HEK293 (cell line): Measurements from ENCODE around the gene B3GNT4.

Source experiments
- CTCF ChIA-PET: fragments of 350-600 bp; formaldehyde crosslinking; extraction: SDS; loops from one replicate; lab custom pipeline; 2021; ENCODE audit warnings: antibody characterized with exemption; lab: Yijun Ruan, JAX
- POLR2A ChIA-PET: fragments of 300-600 bp; formaldehyde crosslinking; extraction: SDS; loops from one replicate; lab custom pipeline; 2020; ENCODE audit warnings: antibody characterized with exemption, inconsistent platforms; lab: Yijun Ruan, JAX
- H3K27ac ChIP-seq: fragments of 200-500 bp; sonication (Bioruptor generic); 2 replicates; pipeline ENCODE4 v1.5.1; 2014; ENCODE audit warnings: low read depth, low read length, control low read depth, inconsistent platforms; ENCODE audit errors: extremely low read depth
- H3K36me3 ChIP-seq, 2 experiments: fragments of 200-500 bp in 1 of 2; sonication (Bioruptor generic) in 1 of 2; 1 replicate in 1 of 2; 2 replicates in 1 of 2; pipeline ENCODE4 v1.5.1; 2014 to 2017; ENCODE audit warnings: inconsistent platforms in 2 of 2, low read length in 2 of 2; ENCODE audit not compliant: control insufficient read depth in 2 of 2, insufficient read depth in 1 of 2
- H3K4me1 ChIP-seq: fragments of 200-500 bp; sonication (Bioruptor generic); 2 replicates; pipeline ENCODE4 v1.5.1; 2014; ENCODE audit warnings: mild to moderate bottlenecking, low read length, inconsistent platforms; ENCODE audit not compliant: control insufficient read depth, insufficient read depth
- H3K4me3 ChIP-seq: 2 replicates; pipeline ENCODE4 v1.5.1; 2011; ENCODE audit warnings: low read depth, mild to moderate bottlenecking, control low read depth, low read length, moderate library complexity
- H3K9me3 ChIP-seq: fragments of 200-500 bp; sonication (Bioruptor generic); 2 replicates; pipeline ENCODE4 v1.5.1; 2014; ENCODE audit warnings: low read depth, low read length, inconsistent platforms; ENCODE audit not compliant: control insufficient read depth, insufficient read depth
- ATF2 ChIP-seq: fragments of 450-650 bp; formaldehyde crosslinking; IDR thresholded peaks from 2 replicates; pipeline ENCODE4 v1.5.1; 2016; ENCODE audit warnings: missing biosample characterization, missing genetic modification characterization, low read depth
- EGR2 ChIP-seq: fragments of 450-650 bp; formaldehyde crosslinking; IDR thresholded peaks from 2 replicates; pipeline ENCODE4 v1.5.1; 2016; ENCODE audit warnings: low read depth, missing biosample characterization, missing genetic modification characterization
- KLF1 ChIP-seq: fragments of 450-650 bp; formaldehyde crosslinking; IDR thresholded peaks from 2 replicates; pipeline ENCODE4 v1.5.1; 2016; ENCODE audit warnings: missing biosample characterization, missing genetic modification characterization
- MZF1 ChIP-seq: fragments of 450-650 bp; formaldehyde crosslinking; IDR thresholded peaks from 2 replicates; pipeline ENCODE4 v1.5.1; 2017; ENCODE audit warnings: missing biosample characterization, missing genetic modification characterization, borderline replicate concordance
- OSR2 ChIP-seq: fragments of 450-650 bp; formaldehyde crosslinking; IDR thresholded peaks from 2 replicates; pipeline ENCODE4 v1.5.1; 2016; ENCODE audit warnings: missing biosample characterization, missing genetic modification characterization
- PBX3 ChIP-seq: sonication (generic); formaldehyde crosslinking; IDR thresholded peaks from 2 replicates; pipeline ENCODE4 v1.8.1; 2022; ENCODE audit warnings: mild to moderate bottlenecking, moderate library complexity, missing genetic modification reagents
- SETDB1 ChIP-seq: IDR thresholded peaks from one replicate; pipeline ENCODE4 v1.6.1; 2017; ENCODE audit warnings: mild to moderate bottlenecking, low read length, moderate library complexity, mixed read lengths; ENCODE audit not compliant: insufficient read length
- SP7 ChIP-seq: fragments of 450-650 bp; formaldehyde crosslinking; IDR thresholded peaks from 2 replicates; pipeline ENCODE4 v1.5.1; 2016; ENCODE audit warnings: missing biosample characterization, missing genetic modification characterization
- TRIM28 ChIP-seq: IDR thresholded peaks from 2 replicates; pipeline ENCODE4 v1.6.1; 2011; ENCODE audit warnings: low read length, control low read depth, borderline replicate concordance
- YY2 ChIP-seq: fragments of 450-650 bp; formaldehyde crosslinking; IDR thresholded peaks from 2 replicates; pipeline ENCODE4 v1.5.1; 2016; ENCODE audit warnings: missing biosample characterization, missing genetic modification characterization
- ZBTB8A ChIP-seq: fragments of 450-650 bp; formaldehyde crosslinking; IDR thresholded peaks from 2 replicates; pipeline ENCODE4 v1.5.1; 2016; ENCODE audit warnings: missing biosample characterization, missing genetic modification characterization
- ZNF10 ChIP-seq: fragments of 450-650 bp; formaldehyde crosslinking; IDR thresholded peaks from 2 replicates; pipeline ENCODE4 v1.5.1; 2017; ENCODE audit warnings: missing biosample characterization, missing genetic modification characterization
- ZNF114 ChIP-seq: fragments of 450-650 bp; formaldehyde crosslinking; IDR thresholded peaks from 2 replicates; pipeline ENCODE4 v1.5.0; 2017; ENCODE audit warnings: missing biosample characterization, missing genetic modification characterization
- ZNF121 ChIP-seq: fragments of 450-650 bp; formaldehyde crosslinking; IDR thresholded peaks from 2 replicates; pipeline ENCODE4 v1.5.1; 2016; ENCODE audit warnings: missing biosample characterization, missing genetic modification characterization
- ZNF140 ChIP-seq: fragments of 450-650 bp; formaldehyde crosslinking; IDR thresholded peaks from 2 replicates; pipeline ENCODE4 v1.5.1; 2016; ENCODE audit warnings: missing biosample characterization, missing genetic modification characterization
- ZNF16 ChIP-seq: fragments of 450-650 bp; formaldehyde crosslinking; IDR thresholded peaks from 2 replicates; pipeline ENCODE4 v1.5.1; 2016; ENCODE audit warnings: low read depth, missing biosample characterization, missing genetic modification characterization
- ZNF248 ChIP-seq: fragments of 450-650 bp; formaldehyde crosslinking; IDR thresholded peaks from 2 replicates; pipeline ENCODE4 v1.5.1; 2017; ENCODE audit warnings: missing biosample characterization, missing genetic modification characterization
- ZNF311 ChIP-seq: fragments of 450-650 bp; formaldehyde crosslinking; IDR thresholded peaks from 2 replicates; pipeline ENCODE4 v1.5.1; 2017; ENCODE audit warnings: missing biosample characterization, missing genetic modification characterization, borderline replicate concordance
- ZNF404 ChIP-seq: fragments of 450-650 bp; formaldehyde crosslinking; IDR thresholded peaks from 2 replicates; pipeline ENCODE4 v1.5.1; 2017; ENCODE audit warnings: missing biosample characterization, missing genetic modification characterization
- ZNF549 ChIP-seq: fragments of 450-650 bp; IDR thresholded peaks from 2 replicates; pipeline ENCODE4 v1.5.1; 2018; ENCODE audit warnings: missing biosample characterization, missing genetic modification characterization, mild to moderate bottlenecking, inconsistent platforms, moderate library complexity
- ZNF561 ChIP-seq: fragments of 450-650 bp; IDR thresholded peaks from 2 replicates; pipeline ENCODE4 v1.5.1; 2018; ENCODE audit warnings: missing biosample characterization, missing genetic modification characterization, borderline replicate concordance
- ZNF623 ChIP-seq: fragments of 450-650 bp; formaldehyde crosslinking; IDR thresholded peaks from 2 replicates; pipeline ENCODE4 v1.5.1; 2016; ENCODE audit warnings: missing biosample characterization, missing genetic modification characterization
- ZNF629 ChIP-seq: fragments of 450-650 bp; formaldehyde crosslinking; IDR thresholded peaks from 2 replicates; pipeline ENCODE4 v1.5.1; 2017; ENCODE audit warnings: missing biosample characterization, missing genetic modification characterization
- ZNF768 ChIP-seq: fragments of 450-650 bp; formaldehyde crosslinking; IDR thresholded peaks from 2 replicates; pipeline ENCODE4 v1.5.1; 2018; ENCODE audit warnings: missing biosample characterization, mild to moderate bottlenecking, missing genetic modification characterization
- ZNF785 ChIP-seq: fragments of 450-650 bp; formaldehyde crosslinking; IDR thresholded peaks from 2 replicates; pipeline ENCODE4 v1.5.1; 2016; ENCODE audit warnings: missing biosample characterization, missing genetic modification characterization
- ZNF792 ChIP-seq: fragments of 450-650 bp; formaldehyde crosslinking; IDR thresholded peaks from 2 replicates; pipeline ENCODE4 v1.5.1; 2016; ENCODE audit warnings: missing biosample characterization, missing genetic modification characterization
- ZNF830 ChIP-seq: fragments of 450-650 bp; IDR thresholded peaks from 2 replicates; pipeline ENCODE4 v1.5.0; 2018; ENCODE audit warnings: missing biosample characterization, missing genetic modification characterization, low read depth, mild to moderate bottlenecking, moderate library complexity
- ZSCAN30 ChIP-seq: fragments of 450-650 bp; IDR thresholded peaks from 2 replicates; pipeline ENCODE4 v1.5.1; 2018; ENCODE audit warnings: missing biosample characterization, mild to moderate bottlenecking, missing genetic modification characterization, moderate library complexity
- ZXDB ChIP-seq: fragments of 450-650 bp; formaldehyde crosslinking; IDR thresholded peaks from 2 replicates; pipeline ENCODE4 v1.5.1; 2016; ENCODE audit warnings: missing biosample characterization, missing genetic modification characterization
- TF ChIP-seq, protein P1 (sequence below): fragments of 450-650 bp; formaldehyde crosslinking; IDR thresholded peaks from 2 replicates; pipeline ENCODE4; 2016; ENCODE audit warnings: missing biosample characterization, missing genetic modification characterization
- TF ChIP-seq, protein P2 (sequence below): fragments of 450-650 bp; formaldehyde crosslinking; IDR thresholded peaks from 2 replicates; pipeline ENCODE4 v1.5.1; 2016; ENCODE audit warnings: missing biosample characterization, missing genetic modification characterization
- TF ChIP-seq, protein P3 (sequence below): fragments of 450-650 bp; formaldehyde crosslinking; IDR thresholded peaks from 2 replicates; pipeline ENCODE4 v1.5.1; 2016; ENCODE audit warnings: missing biosample characterization, missing genetic modification characterization

B3GNT4 gene

GRCh38 chr12:122161682-122162081, 41.8 kb upstream of the B3GNT4 start:
- CTCF ChIA-PET: interaction anchor here (0.6 kb wide), 1 partner anchor 43 kb away, joined by 3 read pairs; no protein-coding TSS in a partner anchor
- no peaks in the 10 kb centered on the region for H3K9me3 ChIP-seq
- POLR2A ChIA-PET: no interaction called here
- no peak overlapping the region for H3K4me3 ChIP-seq
- H3K4me1 ChIP-seq: no peaks in the 10 kb centered on the region
- no peak overlapping the region for H3K27ac ChIP-seq
- TF ChIP-seq, protein P1, sequence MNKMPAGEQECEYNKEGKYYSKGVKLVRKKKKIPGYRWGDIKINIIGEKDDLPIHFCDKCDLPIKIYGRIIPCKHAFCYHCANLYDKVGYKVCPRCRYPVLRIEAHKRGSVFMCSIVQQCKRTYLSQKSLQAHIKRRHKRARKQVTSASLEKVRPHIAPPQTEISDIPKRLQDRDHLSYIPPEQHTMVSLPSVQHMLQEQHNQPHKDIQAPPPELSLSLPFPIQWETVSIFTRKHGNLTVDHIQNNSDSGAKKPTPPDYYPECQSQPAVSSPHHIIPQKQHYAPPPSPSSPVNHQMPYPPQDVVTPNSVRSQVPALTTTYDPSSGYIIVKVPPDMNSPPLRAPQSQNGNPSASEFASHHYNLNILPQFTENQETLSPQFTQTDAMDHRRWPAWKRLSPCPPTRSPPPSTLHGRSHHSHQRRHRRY (tag by site-specific recombination): no peak
- no peak for TF ChIP-seq PBX3 (CRISPR knock-in tag)
- TF ChIP-seq ZNF140 (tag by site-specific recombination): no peak
- TF ChIP-seq OSR2 (tag by site-specific recombination): no peak
- no peak for TF ChIP-seq ZNF561
- TF ChIP-seq ZNF785 (tag by site-specific recombination): no peak
- TF ChIP-seq TRIM28: no peak
- TF ChIP-seq ZNF121 (tag by site-specific recombination): no peak
- no peak for TF ChIP-seq EGR2 (tag by site-specific recombination)
- no peak for TF ChIP-seq KLF1 (tag by site-specific recombination)
- TF ChIP-seq ATF2 (tag by site-specific recombination): no peak
- TF ChIP-seq ZNF10: no peak
- no peak for TF ChIP-seq ZNF792
- TF ChIP-seq, protein P2, sequence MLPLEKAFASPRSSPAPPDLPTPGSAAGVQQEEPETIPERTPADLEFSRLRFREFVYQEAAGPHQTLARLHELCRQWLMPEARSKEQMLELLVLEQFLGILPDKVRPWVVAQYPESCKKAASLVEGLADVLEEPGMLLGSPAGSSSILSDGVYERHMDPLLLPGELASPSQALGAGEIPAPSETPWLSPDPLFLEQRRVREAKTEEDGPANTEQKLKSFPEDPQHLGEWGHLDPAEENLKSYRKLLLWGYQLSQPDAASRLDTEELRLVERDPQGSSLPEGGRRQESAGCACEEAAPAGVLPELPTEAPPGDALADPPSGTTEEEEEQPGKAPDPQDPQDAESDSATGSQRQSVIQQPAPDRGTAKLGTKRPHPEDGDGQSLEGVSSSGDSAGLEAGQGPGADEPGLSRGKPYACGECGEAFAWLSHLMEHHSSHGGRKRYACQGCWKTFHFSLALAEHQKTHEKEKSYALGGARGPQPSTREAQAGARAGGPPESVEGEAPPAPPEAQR: no peak
- TF ChIP-seq ZSCAN30: no peak
- TF ChIP-seq ZNF311 (tag by site-specific recombination): no peak
- TF ChIP-seq ZNF629: no peak
- no peak for TF ChIP-seq ZNF830 (tag by site-specific recombination)
- TF ChIP-seq, all 188 proteins: peak for 0
- no peaks in the 10 kb centered on the region for H3K36me3 ChIP-seq

DNA sequence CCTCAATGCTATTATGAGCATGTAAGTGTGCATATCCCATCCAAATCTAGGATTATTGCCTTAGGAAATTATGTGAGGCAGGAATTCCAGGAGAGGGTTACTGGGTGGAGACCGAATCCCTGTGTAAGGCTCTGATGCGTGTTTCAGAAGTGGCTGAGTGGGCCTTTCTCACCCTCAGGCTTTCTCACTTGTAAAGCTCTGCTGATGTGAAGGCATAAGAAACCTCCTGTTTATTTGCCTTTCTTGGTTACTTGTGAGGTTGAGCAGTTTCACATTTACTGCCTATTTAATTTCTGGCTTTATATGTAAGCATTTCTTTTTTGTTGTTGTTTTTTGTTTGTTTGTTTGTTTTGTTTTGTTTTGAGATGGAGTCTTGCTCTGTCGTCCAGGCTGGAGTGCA, 40.5 kb upstream of the B3GNT4 start:
- no peaks in the 10 kb centered on the region for H3K4me1 ChIP-seq
- CTCF ChIA-PET: no interaction called here
- TF ChIP-seq SP7 (tag by site-specific recombination): no peak
- TF ChIP-seq, protein P3, sequence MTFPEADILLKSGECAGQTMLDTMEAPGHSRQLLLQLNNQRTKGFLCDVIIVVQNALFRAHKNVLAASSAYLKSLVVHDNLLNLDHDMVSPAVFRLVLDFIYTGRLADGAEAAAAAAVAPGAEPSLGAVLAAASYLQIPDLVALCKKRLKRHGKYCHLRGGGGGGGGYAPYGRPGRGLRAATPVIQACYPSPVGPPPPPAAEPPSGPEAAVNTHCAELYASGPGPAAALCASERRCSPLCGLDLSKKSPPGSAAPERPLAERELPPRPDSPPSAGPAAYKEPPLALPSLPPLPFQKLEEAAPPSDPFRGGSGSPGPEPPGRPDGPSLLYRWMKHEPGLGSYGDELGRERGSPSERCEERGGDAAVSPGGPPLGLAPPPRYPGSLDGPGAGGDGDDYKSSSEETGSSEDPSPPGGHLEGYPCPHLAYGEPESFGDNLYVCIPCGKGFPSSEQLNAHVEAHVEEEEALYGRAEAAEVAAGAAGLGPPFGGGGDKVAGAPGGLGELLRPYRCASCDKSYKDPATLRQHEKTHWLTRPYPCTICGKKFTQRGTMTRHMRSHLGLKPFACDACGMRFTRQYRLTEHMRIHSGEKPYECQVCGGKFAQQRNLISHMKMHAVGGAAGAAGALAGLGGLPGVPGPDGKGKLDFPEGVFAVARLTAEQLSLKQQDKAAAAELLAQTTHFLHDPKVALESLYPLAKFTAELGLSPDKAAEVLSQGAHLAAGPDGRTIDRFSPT (tag by site-specific recombination): no peak
- no peak for TF ChIP-seq ZNF549 (tag by site-specific recombination)
- TF ChIP-seq ZNF114 (tag by site-specific recombination): no peak
- no peak for TF ChIP-seq ZNF768 (tag by site-specific recombination)
- TF ChIP-seq ZBTB8A (tag by site-specific recombination): no peak
- TF ChIP-seq ZNF248 (tag by site-specific recombination): no peak
- TF ChIP-seq ZXDB (tag by site-specific recombination): no peak
- no peak for TF ChIP-seq ZNF16
- no peak for TF ChIP-seq ZNF623 (tag by site-specific recombination)
- no peak for TF ChIP-seq SETDB1
- no peak for TF ChIP-seq KLF1 (tag by site-specific recombination)
- TF ChIP-seq MZF1 (tag by site-specific recombination): no peak
- no peak for TF ChIP-seq ZNF404 (tag by site-specific recombination)
- no peak for TF ChIP-seq YY2
- TF ChIP-seq, all 188 proteins: peak for 0
- Histone ChIP-seq H3K27ac (no peak overlapping the region), H3K9me3 (no peaks in the 10 kb centered on the region), H3K4me3 (no peak overlapping the region), H3K36me3 (no peaks in the 10 kb centered on the region)
- POLR2A ChIA-PET: no interaction called here
